Stimulated activated CD8-positive, alpha-beta memory T cell treated with anti-CD3 and anti-CD28 coated beads, Interleukin-2, amount 100 ng/mL, for 1 hour (primary cell): Measurements from ENCODE around the gene NSD2.

ENCODE experiments used
- DNase-seq, 2 donors: peaks; one replicate each; pipeline ENCODE4 v3.0.0-alpha.2; 2020; ENCODE audit warnings: low read depth in 2 of 2

NSD2 gene

DNA sequence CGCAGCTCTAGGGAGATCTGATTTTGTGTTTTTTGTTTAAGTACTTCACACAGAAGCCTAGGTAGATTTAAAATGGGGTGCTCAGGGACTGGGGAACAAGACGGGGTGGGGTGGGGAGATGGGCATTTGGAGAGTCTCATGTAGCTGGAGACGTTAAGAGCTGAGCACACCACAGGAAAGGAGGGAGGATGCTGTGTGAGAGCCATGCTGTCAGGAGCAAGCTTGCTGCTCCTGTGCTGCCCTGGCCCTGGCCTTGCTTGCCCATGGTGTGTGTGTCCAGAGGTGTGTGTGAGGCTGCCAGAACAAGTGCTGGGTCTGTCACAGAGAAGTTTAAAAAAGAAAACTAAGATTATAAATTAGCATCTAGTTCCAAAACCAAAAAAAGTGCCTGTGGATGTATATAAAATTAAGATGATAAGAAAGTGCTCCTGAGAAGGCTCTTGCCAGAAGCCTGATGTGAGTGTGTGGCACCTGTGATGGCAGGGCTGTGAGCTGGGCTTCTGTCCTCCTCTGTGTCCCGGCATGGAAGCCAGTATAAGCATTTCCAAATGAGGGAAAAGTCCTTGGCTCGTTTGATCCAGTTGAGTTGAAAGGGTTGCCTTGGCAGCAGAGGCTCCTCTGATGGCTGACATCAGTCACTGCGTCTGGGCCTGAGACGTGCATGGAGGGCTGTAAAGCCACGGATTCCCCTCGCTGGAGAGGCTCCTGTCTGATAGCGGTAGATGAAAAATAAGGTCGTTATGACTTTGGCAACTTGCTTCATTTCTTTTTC is 74.1 kb downstream of the NSD2 start:
- no peak for DNase-seq

DNA sequence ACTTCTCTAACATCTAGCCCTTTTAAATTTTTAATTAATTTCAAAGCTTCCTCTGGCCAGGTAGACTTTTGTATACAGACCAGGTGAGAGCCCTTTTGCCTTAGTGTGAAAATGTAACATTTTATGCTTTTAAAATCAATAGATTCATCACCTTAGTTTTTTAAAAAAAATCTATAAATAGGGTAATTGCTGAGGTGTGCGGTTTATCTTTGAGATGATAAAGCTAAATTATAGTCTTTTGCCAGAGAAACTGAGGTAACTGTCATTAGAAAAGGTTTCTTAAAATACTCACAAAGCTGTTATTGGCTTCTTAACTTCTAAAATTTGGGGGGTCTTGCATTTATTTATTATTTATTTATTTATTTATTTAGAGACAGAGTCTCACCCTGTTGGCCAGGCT is 74.7 kb downstream of the NSD2 start:
- no peak for DNase-seq

- DNase-seq = no peak
These were observed 77.0 kb downstream of the NSD2 start for GRCh38 chr4:1948232-1948631.

GRCh38 chr4:1948892-1949436 is 77.8 kb downstream of the NSD2 start:
- DNase-seq = no peak

DNA sequence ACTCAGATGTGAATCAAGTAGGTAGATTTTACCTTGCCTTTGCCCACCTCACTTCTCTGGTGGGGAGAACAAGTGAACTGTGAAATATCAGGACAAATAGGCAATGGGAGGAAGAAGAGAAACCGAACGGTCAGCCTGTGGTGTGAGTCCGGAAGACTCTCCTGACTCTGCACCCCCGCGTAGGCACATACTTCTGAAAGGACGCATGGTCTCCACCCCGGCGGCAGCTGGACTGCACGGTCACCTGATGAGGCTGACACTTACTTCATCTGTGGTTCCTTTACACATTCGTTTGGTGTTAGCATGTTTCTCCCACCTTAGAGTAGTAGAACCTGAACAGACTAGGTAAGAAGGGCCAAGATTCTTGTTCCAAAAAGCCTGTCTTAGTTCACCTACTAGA is 79.2 kb downstream of the NSD2 start:
- no peak for DNase-seq

- no peak for DNase-seq
These were observed 81.0 kb downstream of the NSD2 start for GRCh38 chr4:1952058-1952700.

GRCh38 chr4:1952719-1953118 is 81.5 kb downstream of the NSD2 start:
- no peak for DNase-seq

- DNase-seq = no peak
These were observed 82.1 kb downstream of the NSD2 start for GRCh38 chr4:1953335-1953734.

DNA sequence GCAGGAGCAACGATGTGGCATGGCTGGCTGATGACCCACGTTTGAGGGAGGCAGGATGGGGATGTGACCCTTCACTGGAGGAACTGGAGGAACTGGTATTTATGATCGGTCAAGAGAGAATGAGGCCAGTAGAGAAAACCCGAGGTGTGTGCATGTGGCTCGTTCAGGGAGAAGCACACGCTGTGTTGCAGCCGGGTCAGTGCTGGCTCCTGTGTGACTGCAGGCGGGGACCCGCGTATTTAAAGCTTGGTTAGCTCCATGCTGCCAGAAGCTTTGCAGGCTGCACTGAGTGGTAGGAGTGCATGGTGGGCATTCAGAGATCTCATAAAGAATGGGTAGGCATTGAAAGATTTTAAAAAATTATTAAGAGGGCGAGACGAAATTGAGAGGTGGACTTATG is 85.4 kb downstream of the NSD2 start:
- DNase-seq = no peak

- no peak for DNase-seq
These were observed 87.3 kb downstream of the NSD2 start for GRCh38 chr4:1958276-1959103.

DNA sequence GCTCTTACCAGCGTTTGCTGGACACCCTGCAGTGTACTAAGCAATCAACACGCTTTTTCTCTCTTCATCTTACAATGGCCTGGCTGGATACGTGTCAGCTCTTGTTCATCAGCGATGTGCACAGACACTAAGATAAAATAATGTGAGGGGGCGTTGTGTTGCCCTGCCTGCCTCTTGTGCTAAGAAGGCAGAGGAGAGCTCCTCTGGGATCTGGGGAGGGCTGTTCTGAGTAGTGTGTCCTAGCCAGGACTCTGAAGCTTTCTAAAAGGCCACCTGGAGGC is 87.9 kb downstream of the NSD2 start:
- DNase-seq = no peak

GRCh38 chr4:1960170-1960825 is 89.1 kb downstream of the NSD2 start:
- DNase-seq = no peak

DNA sequence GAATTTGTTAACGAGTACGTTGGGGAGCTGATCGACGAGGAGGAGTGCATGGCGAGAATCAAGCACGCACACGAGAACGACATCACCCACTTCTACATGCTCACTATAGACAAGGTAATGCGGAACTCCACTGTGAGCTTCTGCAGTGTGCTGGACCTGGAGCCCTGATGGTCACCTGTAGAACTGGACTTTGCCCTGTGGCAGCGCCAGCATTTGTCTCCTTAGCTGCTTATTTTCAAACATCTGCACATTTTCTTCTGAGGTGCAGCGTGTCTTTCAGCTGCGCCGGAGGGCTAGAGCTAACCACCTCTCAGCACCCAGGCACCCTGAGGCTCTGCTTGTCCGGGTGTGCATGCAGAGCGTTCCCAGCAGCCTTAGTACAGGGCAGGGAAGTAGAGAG is 89.8 kb downstream of the NSD2 start:
- no peak for DNase-seq

- DNase-seq = no peak
These were observed 90.4 kb downstream of the NSD2 start for GRCh38 chr4:1961563-1961962.

DNA sequence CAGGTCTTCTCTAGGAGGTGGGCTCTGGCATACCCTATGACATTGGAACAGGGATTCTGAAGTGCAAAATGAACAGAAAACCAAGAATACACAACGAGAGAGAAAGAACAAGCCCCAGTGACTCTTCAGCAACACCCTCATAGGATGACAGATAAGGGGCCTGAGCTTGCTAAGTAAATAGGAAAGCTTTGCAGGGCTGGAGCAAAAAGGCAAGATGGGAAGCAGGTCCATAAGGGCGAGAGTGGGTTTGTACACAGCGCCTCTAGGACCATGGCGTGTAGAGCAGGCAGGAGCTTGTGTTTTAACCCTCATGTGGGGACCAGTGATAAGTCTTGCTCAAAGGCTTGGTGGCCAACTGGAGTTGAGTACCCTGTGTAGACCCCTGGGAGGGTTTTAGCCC is 91.8 kb downstream of the NSD2 start:
- no peak for DNase-seq

- DNase-seq = no peak
These were observed 93.2 kb downstream of the NSD2 start for GRCh38 chr4:1964443-1964842.

DNA sequence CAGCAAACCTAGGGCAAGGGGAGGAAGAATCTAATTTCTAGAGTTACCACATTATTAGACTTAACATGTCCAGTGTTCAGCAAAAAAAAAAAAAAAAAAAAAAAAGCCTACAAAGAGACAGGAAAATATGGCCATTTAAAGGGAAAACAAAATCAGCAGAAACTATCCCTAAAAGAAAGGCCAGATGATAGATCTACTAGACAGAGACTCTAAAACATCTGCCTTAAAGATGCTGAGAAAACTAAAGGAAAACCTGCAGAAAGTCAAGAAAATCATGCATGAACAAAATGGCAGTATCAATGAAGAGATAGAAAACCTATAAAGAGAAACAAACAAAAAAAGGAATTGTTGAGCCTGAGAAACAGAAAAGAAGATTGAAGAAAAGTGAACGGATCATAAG is 93.8 kb downstream of the NSD2 start:
- DNase-seq = no peak

DNA sequence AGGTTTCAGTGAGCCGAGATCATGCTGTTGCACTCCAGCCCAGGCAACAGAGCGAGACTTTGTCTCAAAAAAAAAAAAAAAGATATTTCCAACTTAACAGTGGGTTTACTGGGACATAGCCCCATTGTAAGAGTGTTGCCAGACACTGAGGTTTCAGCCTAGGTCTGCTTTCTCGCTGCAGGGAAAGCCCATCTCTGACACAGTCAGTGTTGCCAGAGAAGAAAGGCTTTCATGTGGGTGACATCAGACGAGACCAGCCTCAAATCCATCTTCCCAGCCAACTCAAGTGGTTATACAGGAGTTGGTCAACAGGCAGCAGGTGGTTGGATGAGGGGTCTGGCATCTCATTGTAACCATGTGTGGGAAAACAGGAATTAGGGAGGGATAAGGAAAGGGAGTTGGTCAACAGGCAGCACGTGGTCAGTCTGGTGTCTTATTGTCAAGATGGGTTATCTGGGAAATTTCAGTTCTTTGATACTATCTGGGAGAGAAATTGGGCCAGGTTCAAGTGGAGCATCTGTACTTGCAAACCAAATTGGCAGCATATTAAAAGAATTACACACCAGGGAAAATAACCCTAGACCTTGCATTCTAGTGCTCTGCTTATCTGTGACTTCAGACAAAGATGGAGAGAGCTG is 96.4 kb downstream of the NSD2 start:
- DNase-seq = no peak

GRCh38 chr4:1968686-1969295 is 97.6 kb downstream of the NSD2 start:
- DNase-seq = no peak

DNA sequence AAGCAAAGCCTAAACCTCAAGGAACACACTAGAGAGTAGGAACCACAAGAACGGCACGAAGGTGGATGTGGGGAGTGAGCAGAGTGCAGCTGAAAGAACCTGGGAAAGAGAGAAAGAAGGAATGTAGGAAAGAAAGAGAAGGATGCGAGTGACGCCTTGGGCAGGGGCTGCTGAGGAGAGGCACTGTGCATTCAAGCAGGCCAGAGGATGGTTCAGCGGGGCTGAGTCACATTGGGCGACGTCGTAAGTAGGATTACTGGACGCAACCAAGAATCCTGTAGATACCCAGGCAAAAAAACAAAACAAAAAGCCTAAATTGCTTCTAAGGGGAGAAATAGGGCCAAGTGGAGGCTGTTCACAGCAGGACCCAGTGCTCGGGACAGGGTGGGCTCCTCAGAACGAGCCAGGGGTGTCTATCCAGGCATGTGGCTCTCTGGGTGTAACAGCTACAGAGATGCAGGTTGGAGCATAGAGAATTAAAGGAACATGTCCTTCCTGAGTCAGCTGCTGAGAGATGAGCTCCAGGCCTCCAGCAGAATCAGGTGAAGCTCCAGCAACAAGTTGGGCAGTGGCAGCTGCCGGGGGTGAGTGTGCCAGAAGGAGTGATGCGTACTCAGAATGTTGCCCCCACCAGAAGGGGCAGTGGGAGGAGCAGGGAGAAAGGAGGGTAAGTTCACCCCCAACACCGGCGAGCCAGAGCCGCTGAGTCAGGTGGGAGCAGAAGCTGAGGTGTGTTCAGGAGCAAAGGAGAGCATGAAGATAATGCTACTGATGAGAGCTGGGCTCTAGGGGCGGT is 98.9 kb downstream of the NSD2 start:
- DNase-seq = no peak
